OCI-LY1 (cell line): ENCODE measurements around the gene SPAG6.
"Not testable (repeated sequence)": the region's sequence is repeated elsewhere in the genome, so short reads cannot be mapped to it uniquely, and the experiment has no call there.

Experiments
- H2AFZ ChIP-seq: fragments of 200-600 bp; sonication (generic), shearing (Covaris generic); 2 replicates; pipeline ENCODE4 v1.6.0; 2014; ENCODE audit warnings: antibody characterized with exemption, mild to moderate bottlenecking, low read length
- H3F3A ChIP-seq: fragments of 200-600 bp; sonication (generic), shearing (Covaris generic); 2 replicates; pipeline ENCODE4 v1.6.0; 2014; ENCODE audit warnings: mild to moderate bottlenecking, antibody characterized with exemption, low read length, moderate library complexity; ENCODE audit not compliant: insufficient read depth
- H3K27ac ChIP-seq: fragments of 200-600 bp; sonication (generic); 2 replicates; pipeline ENCODE4 v1.5.1; 2014; ENCODE audit warnings: low read length, mixed run types, mild to moderate bottlenecking, low read depth; ENCODE audit not compliant: poor library complexity, severe bottlenecking
- H3K27me3 ChIP-seq: fragments of 200-600 bp; sonication (generic); 2 replicates; pipeline ENCODE4 v1.6.0; 2014; ENCODE audit warnings: antibody characterized with exemption, mild to moderate bottlenecking, low read length, moderate library complexity; ENCODE audit not compliant: insufficient read depth
- H3K36me3 ChIP-seq: fragments of 200-600 bp; sonication (generic); 2 replicates; pipeline ENCODE4 v1.6.1; 2014; ENCODE audit warnings: mild to moderate bottlenecking, antibody characterized with exemption, low read length, moderate library complexity, mixed read lengths; ENCODE audit not compliant: insufficient read depth
- H3K4me1 ChIP-seq: fragments of 200-600 bp; sonication (generic); 2 replicates; pipeline ENCODE4 v1.5.1; 2014; ENCODE audit warnings: mild to moderate bottlenecking, low read length, moderate library complexity; ENCODE audit not compliant: insufficient read depth, severe bottlenecking
- H3K4me2 ChIP-seq: fragments of 200-600 bp; sonication (generic), shearing (Covaris generic); 2 replicates; pipeline ENCODE4 v1.6.1; 2014; ENCODE audit warnings: low read length
- H3K4me3 ChIP-seq: fragments of 200-600 bp; sonication (generic); 2 replicates; pipeline ENCODE4 v1.5.1; 2014; ENCODE audit warnings: low read length, low read depth, mild to moderate bottlenecking, mixed read lengths; ENCODE audit not compliant: poor library complexity, severe bottlenecking
- H3K79me2 ChIP-seq: fragments of 200-600 bp; shearing (Covaris generic); 2 replicates; pipeline ENCODE4 v1.6.1; 2016; ENCODE audit warnings: mixed run types, low read length, mixed read lengths; ENCODE audit not compliant: insufficient read depth
- H3K9ac ChIP-seq: fragments of 200-600 bp; sonication (generic), shearing (Covaris generic); 2 replicates; pipeline ENCODE4 v1.6.1; 2014; ENCODE audit warnings: mild to moderate bottlenecking, low read length, mixed read lengths
- H3K9me2 ChIP-seq: fragments of 200-600 bp; sonication (generic), shearing (Covaris generic); 2 replicates; pipeline ENCODE4 v1.6.1; 2014; ENCODE audit warnings: low read depth, mild to moderate bottlenecking, low read length, mixed read lengths
- H3K9me3 ChIP-seq: fragments of 200-600 bp; shearing (Covaris generic); 2 replicates; pipeline ENCODE4 v1.6.1; 2014; ENCODE audit warnings: low read length, mixed read lengths
- H4K20me1 ChIP-seq: fragments of 200-600 bp; sonication (generic), shearing (Covaris generic); 2 replicates; pipeline ENCODE4 v1.6.0; 2016; ENCODE audit warnings: mild to moderate bottlenecking, low read length; ENCODE audit not compliant: insufficient read depth
- EZH2 ChIP-seq: fragments of 200-600 bp; sonication (generic), shearing (Covaris generic); IDR thresholded peaks from 2 replicates; pipeline ENCODE4 v1.8.0; 2017; ENCODE audit warnings: borderline replicate concordance, mixed run types, mild to moderate bottlenecking, antibody characterized with exemption, low read length, moderate library complexity, mixed read lengths
- TF ChIP-seq, protein P1 (sequence below): fragments of 200-600 bp; sonication (generic), shearing (Covaris generic); IDR thresholded peaks from 2 replicates; pipeline ENCODE4 v1.5.1; 2017; ENCODE audit warnings: mild to moderate bottlenecking, antibody characterized with exemption, low read length, moderate library complexity, mixed read lengths

Gene SPAG6

GRCh38 chr10:22351131-22351703, 5.9 kb downstream of the SPAG6 start:
- H4K20me1 ChIP-seq = no peaks in the 10 kb centered on the region
- no peaks in the 10 kb centered on the region for H3K27me3 ChIP-seq
- H3K79me2 ChIP-seq = no peaks in the 10 kb centered on the region
- H3K36me3 ChIP-seq = no peaks in the 10 kb centered on the region
- no peak for TF ChIP-seq EZH2
- TF ChIP-seq, protein P1, sequence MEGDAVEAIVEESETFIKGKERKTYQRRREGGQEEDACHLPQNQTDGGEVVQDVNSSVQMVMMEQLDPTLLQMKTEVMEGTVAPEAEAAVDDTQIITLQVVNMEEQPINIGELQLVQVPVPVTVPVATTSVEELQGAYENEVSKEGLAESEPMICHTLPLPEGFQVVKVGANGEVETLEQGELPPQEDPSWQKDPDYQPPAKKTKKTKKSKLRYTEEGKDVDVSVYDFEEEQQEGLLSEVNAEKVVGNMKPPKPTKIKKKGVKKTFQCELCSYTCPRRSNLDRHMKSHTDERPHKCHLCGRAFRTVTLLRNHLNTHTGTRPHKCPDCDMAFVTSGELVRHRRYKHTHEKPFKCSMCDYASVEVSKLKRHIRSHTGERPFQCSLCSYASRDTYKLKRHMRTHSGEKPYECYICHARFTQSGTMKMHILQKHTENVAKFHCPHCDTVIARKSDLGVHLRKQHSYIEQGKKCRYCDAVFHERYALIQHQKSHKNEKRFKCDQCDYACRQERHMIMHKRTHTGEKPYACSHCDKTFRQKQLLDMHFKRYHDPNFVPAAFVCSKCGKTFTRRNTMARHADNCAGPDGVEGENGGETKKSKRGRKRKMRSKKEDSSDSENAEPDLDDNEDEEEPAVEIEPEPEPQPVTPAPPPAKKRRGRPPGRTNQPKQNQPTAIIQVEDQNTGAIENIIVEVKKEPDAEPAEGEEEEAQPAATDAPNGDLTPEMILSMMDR = no peak
- H3K4me3 ChIP-seq = no peak overlapping the region
- no peaks in the 10 kb centered on the region for H3K4me1 ChIP-seq
- no peak overlapping the region for H3K27ac ChIP-seq
- no peaks in the 10 kb centered on the region for H3K9me2 ChIP-seq
- no peaks in the 10 kb centered on the region for H3F3A ChIP-seq
- H3K4me2 ChIP-seq = no peak overlapping the region
- H3K9ac ChIP-seq = no peak overlapping the region
- H2AFZ ChIP-seq = no peak overlapping the region
- no peaks in the 10 kb centered on the region for H3K9me3 ChIP-seq

- H3K36me3 ChIP-seq = no peaks in the 10 kb centered on the region
- no peaks in the 10 kb centered on the region for H3F3A ChIP-seq
- TF ChIP-seq, protein P1 = no peak
- H4K20me1 ChIP-seq = no peaks in the 10 kb centered on the region
- H3K4me2 ChIP-seq = no peak overlapping the region
- H3K4me3 ChIP-seq = no peak overlapping the region
- no peaks in the 10 kb centered on the region for H3K79me2 ChIP-seq
- H3K27me3 ChIP-seq = no peaks in the 10 kb centered on the region
- H3K9ac ChIP-seq = no peak overlapping the region
- H3K4me1 ChIP-seq = no peaks in the 10 kb centered on the region
- H2AFZ ChIP-seq = no peak overlapping the region
- H3K27ac ChIP-seq = no peak overlapping the region
- no peaks in the 10 kb centered on the region for H3K9me3 ChIP-seq
- H3K9me2 ChIP-seq = no peaks in the 10 kb centered on the region
Measured at GRCh38 chr10:22356324-22356873, 11.1 kb downstream of the SPAG6 start.

DNA sequence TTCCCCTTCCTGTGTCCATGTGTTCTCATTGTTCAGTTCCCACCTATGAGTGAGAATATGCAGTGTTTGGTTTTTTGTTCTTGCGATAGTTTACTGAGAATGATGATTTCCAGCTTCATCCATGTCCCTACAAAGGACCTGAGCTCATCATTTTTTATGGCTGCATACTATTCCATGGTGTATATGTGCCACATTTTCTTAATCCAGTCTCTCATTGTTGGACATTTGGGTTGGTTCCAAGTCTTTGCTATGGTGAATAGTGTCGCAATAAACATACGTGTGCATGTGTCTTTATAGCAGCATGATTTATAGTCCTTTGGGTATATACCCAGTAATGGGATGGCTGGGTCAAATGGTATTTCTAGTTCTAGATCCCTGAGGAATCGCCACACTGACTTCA, 12.5 kb downstream of the SPAG6 start:
- not testable (repeated sequence) for H3K9me2 ChIP-seq

GRCh38 chr10:22363305-22363704, 18.0 kb downstream of the SPAG6 start:
- no peaks in the 10 kb centered on the region for H3K9me2 ChIP-seq

More for the DNA sequence above, 12.5 kb downstream of the SPAG6 start:
- H3K27ac ChIP-seq, H3K36me3 ChIP-seq, H4K20me1 ChIP-seq, H3K4me3 ChIP-seq, H2AFZ ChIP-seq, H3K4me2 ChIP-seq, H3K9ac ChIP-seq, H3K4me1 ChIP-seq, H3K9me3 ChIP-seq, H3K79me2 ChIP-seq, H3F3A ChIP-seq, H3K27me3 ChIP-seq: not testable (repeated sequence)

More at GRCh38 chr10:22363305-22363704, 18.0 kb downstream of the SPAG6 start:
- Histone ChIP-seq H3K9ac (no peak overlapping the region), H3K27ac (no peak overlapping the region), H3F3A (no peaks in the 10 kb centered on the region), H3K36me3 (no peaks in the 10 kb centered on the region), H3K9me3 (no peaks in the 10 kb centered on the region), H3K79me2 (no peaks in the 10 kb centered on the region), H3K27me3 (no peaks in the 10 kb centered on the region), H3K4me3 (no peak overlapping the region), H2AFZ (no peak overlapping the region), H3K4me2 (no peak overlapping the region), H4K20me1 (no peaks in the 10 kb centered on the region), H3K4me1 (no peaks in the 10 kb centered on the region)
- TF ChIP-seq EZH2 = no peak
- TF ChIP-seq, protein P1 = no peak
